Medulla oblongata (tissue), 1 donor: ENCODE measurements around the gene SLC35A4.

ENCODE experiments used
- DNase-seq: peaks from one replicate; pipeline ENCODE4 v3.0.0-alpha.2; 2015; ENCODE audit errors: extremely low spot score

SLC35A4 gene

GRCh38 chr5:140564196-140565023, at the start of gene SLC35A4, which contains the start of gene APBB3:
Gene SLC35A4, plus strand, starts transcription at chr5:140564828. Its CDS starts 2,342 bp downstream, at chr5:140567170.
Gene APBB3, minus strand, starts transcription at chr5:140564598. Its CDS starts 353 bp downstream, at chr5:140564245.
- DNase-seq: peak; percentile 99

DNA sequence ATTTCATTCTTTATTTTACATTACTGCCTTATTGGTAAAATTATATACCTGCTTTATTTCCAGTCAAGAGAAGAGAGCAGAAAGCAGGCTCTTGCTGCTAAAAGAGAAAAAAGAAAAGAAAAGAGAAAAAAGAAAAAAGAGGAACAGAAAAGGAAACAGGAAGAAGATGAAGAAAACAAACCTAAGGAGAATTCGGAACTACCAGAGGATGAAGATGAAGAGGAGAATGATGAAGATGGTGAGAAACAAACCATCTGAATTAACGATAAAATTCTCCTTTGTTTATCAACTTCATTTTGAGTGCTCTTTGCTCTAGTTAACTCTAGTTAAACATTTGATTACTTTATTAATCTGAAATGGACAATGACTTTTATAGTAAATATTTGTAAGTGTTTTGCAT, 40.6 kb upstream of the SLC35A4 start:
- DNase-seq: no peak

GRCh38 chr5:140540227-140540626, 24.4 kb upstream of the SLC35A4 start:
- no peak for DNase-seq

DNA sequence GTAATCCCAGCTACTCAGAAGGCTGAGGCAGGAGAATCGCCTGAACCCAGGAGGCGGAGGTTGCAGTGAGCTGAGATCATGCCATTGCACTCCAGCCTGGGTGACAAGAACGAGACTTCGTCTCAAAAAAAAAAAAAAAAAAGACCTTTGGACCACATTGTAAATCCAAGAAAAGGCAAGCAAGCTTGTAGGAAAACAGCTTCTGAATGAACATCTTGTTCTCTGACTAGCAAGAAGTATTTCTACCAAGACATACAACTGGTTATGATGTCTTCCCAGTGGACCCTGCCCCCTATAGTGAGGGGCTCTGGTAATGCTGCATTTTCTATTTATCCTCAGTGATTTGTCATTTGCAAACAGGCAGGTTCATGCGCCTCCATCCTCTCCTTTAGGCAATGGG, 21.7 kb upstream of the SLC35A4 start:
- DNase-seq: no peak

- no peak for DNase-seq
Observed at GRCh38 chr5:140544986-140545385, 19.6 kb upstream of the SLC35A4 start.

- no peak for DNase-seq
Observed at GRCh38 chr5:140545606-140546005, 19.0 kb upstream of the SLC35A4 start.

DNA sequence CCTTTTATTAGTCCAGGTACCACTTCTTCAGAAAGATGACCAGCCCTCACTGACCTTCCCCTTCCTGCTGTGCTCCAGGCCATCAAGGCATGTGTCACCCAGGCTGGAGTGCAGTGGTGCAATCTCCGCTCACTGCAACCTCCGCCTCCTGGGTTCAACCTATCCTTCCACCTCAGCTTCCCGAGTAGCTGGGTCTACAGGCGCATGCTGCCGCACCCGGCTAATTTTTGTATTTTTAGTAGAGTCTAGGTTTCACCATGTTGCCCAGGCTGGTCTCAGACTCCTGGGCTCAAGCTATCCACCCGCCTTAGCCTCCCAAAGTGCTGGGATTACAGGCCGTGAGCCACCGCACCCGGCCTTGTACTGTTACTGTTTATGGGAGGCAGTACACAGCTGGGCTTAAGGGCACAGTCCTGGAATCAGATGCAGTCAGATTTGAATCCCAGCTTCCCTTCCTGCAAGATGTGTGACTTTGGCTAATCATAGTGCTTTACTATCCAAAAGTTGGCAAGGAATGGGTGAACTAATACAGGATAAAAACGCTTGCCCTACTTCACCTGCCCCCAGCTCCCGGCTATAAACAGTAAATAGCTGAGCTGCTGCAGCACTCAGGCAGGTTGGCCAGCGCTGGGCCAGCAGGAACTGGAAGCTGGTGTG, 17.6 kb upstream of the SLC35A4 start:
- no peak for DNase-seq

- peak; percentile 98 for DNase-seq
Observed at GRCh38 chr5:140547508-140548299, 16.9 kb upstream of the SLC35A4 start, which contains the start of gene EIF4EBP3. Gene EIF4EBP3, plus strand, starts transcription at chr5:140547662. Its CDS starts 76 bp downstream, at chr5:140547738.

- DNase-seq: no peak
Observed at GRCh38 chr5:140548300-140548688, 16.3 kb upstream of the SLC35A4 start.

- no peak for DNase-seq
Observed at GRCh38 chr5:140548791-140549190, 15.8 kb upstream of the SLC35A4 start.

DNA sequence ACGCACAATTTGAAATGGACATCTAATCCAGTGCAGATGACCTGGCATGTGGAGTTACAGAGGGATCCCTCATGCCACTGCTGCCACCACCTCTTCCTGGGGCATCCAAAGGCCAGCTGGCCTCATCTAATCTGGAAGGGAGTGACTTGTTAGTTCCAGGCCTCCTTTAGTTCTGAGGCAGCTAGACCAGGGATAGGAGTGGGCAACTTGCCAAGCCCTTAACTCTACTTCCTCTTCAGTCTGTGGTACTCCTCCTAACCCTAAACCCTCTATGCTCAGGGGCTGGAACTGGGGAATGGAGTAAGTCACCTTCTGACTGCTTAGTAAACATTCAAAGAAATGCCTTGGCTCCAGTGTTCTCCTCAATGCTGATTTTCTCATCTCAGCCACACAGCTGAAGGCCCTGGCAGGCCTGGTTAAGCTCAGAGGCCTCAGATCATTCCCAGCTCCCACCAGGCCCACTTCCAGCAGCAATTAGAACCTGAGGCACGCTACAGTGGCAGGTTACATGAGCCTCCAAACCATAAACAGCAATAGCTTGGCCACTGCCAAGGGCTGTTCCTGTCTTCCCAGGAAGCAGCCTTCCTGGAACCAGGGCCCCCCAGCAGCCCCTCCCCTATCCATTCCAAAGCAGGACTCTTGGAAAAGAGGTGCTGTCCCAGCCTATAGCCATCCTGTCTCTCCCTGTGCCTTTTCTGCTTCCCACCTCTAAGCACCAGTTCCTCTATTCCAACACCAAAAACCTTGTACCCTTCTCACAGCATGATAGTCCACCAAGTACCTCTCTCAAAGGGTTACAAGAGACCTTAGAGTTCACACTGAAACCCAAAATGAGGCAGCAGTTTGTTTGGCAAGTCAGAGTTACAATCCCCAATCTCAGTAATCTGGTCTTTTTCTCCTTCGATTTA, 15.1 kb upstream of the SLC35A4 start:
- peak; percentile 71 for DNase-seq

GRCh38 chr5:140550147-140551079, 14.2 kb upstream of the SLC35A4 start:
- DNase-seq: no peak

DNA sequence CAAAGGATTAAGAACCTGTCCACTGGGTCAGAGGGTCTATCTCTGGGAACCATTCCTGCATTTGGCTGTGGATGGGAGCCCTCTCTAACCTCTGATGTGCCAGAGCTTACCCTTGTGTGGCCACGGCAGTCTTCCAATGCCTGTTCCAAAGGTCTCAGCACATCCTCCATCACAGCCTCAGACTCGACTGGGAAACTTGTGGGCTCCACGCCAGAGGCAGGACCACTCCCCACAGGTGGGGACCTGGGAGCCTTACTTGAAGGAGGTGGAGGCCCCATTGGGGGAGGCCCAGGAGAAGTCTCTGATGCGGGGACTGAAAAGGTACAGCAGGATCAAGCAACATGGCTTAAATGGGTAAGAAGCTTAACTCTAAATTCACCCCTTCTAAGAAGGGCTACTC, 12.8 kb upstream of the SLC35A4 start:
- no peak for DNase-seq

DNA sequence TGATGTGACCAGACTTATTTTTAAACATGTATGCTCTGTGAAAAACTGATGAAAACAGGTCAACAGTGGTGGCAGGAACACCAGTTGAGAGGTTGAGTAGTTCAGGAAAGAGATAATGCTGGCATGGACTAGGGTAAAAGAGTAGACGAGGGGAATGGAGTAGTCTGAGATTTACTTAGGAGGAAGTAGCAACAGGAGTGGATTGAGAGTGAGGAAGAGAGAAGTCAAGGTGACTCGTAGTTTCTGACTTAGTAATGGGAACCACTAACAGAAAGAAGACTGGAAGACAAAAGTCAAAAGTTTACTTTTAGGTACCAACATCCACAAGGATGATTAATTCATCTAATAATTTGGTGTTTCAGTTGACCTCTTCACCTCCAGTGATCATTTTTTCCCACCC, 11.0 kb upstream of the SLC35A4 start:
- DNase-seq: no peak

DNA sequence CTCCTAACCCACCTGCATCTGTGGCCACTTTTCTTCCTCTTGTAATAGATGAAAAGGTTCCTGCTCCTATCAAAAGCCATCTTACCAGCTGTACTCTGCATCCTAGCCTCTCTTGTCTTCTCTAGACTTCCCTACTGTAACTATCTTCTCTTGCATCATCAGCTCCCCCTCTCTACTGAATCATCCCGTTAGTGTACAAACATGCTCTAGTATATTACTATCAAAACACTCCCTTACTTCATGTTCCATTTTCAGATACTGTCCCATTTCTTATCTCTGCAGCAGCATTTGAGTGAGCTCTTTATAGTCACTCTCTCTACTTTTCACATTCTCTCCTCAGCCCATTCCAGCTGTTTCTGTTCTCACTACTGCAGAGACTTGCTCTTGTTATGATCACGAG, 10.2 kb upstream of the SLC35A4 start:
- DNase-seq: no peak

DNA sequence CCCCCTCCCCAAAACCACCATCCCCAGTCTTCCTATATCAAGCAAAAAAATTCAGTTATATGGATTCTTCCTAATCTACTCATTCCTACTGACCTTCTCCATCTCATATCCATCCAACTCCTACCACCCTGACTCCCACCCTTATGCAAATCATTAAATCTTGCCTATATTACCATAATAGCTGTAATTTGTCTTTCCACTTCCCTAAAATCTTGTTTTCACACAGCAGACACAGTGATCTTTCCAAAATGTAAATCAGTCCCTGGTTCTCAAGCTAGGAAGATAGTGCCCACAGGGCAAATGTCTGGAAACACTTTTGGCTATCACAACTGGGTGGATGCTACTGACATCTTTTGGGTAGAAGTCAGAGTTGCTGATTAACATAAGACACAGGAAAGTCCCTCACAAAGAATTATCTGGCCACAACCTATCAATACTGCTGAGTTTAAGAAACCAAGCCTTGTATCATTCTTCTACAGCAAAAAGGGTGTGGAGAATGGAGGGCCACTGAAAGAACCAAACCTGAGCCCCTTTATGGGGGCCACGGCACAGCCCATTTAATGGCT, 8.8 kb upstream of the SLC35A4 start:
- no peak for DNase-seq

DNA sequence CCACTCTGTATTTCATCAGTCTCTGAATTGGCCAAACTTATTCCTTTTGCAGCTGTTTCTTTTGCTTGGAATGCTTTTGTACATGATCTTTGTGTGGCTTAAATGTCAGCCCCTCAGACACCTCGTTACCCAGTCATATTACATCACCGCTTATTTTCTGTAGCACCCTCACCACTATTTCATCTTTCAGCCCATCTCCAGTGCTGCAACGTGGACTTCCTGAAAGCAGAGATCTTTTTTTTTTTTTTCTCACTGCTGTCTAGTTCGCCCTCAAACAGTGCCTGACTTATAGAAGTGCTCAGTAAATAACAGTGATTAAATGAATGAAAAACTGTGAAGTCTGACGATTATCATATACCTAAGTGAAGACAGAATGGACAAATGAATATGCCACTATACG, 8.2 kb upstream of the SLC35A4 start:
- no peak for DNase-seq

- peak; percentile 96 for DNase-seq
Observed at GRCh38 chr5:140557136-140557805, 7.4 kb upstream of the SLC35A4 start, which contains the start of gene SRA1. Gene SRA1, minus strand, starts transcription at chr5:140557473. Its CDS starts 21 bp downstream, at chr5:140557452.

GRCh38 chr5:140557965-140558364, 6.7 kb upstream of the SLC35A4 start:
- DNase-seq: no peak
